NT2/D1 (cell line): Measurements from ENCODE around the gene SLMAP.

Experiments used
- DNase-seq: peaks from one replicate; pipeline ENCODE4 v3.0.0-alpha.2; 2011; ENCODE audit warnings: low read depth, low spot score
- H3K27me3 ChIP-seq: 2 replicates; pipeline ENCODE4 v1.6.0; 2011; ENCODE audit warnings: mild to moderate bottlenecking; ENCODE audit not compliant: insufficient read length, insufficient read depth
- H3K36me3 ChIP-seq: 2 replicates; pipeline ENCODE4 v1.6.1; 2011; ENCODE audit warnings: mild to moderate bottlenecking, low read length, mixed read lengths; ENCODE audit not compliant: insufficient read depth, insufficient read length
- H3K4me1 ChIP-seq: 2 replicates; pipeline ENCODE4 v1.5.1; 2011; ENCODE audit not compliant: insufficient read depth, insufficient read length
- H3K4me3 ChIP-seq: 2 replicates; pipeline ENCODE4 v1.5.1; 2011; ENCODE audit warnings: low read depth; ENCODE audit not compliant: insufficient read length
- H3K9ac ChIP-seq: 2 replicates; pipeline ENCODE4 v1.6.0; 2011; ENCODE audit warnings: low read depth; ENCODE audit not compliant: insufficient read length
- H3K9me3 ChIP-seq: 2 replicates; pipeline ENCODE4 v1.5.1; 2011; ENCODE audit warnings: mild to moderate bottlenecking, low read length; ENCODE audit not compliant: insufficient read depth
- SUZ12 ChIP-seq: IDR thresholded peaks from 2 replicates; pipeline ENCODE4 v1.6.1; 2011; ENCODE audit not compliant: insufficient read length, insufficient read depth; ENCODE audit errors: extremely low read depth
- YY1 ChIP-seq: IDR thresholded peaks from 2 replicates; pipeline ENCODE4 v1.6.1; 2011; ENCODE audit not compliant: insufficient read length, insufficient read depth
- ZNF274 ChIP-seq: IDR thresholded peaks from 2 replicates; pipeline ENCODE4 v1.6.1; 2011; ENCODE audit warnings: mild to moderate bottlenecking, low read depth, low read length

The SLMAP gene

GRCh38 chr3:57917601-57918000 lies 161.5 kb downstream of the SLMAP start:
- Histone ChIP-seq H3K9me3 (no peaks in the 10 kb centered on the region), H3K4me1 (no peaks in the 10 kb centered on the region), H3K9ac (no peak overlapping the region), H3K36me3 (peaks cover 45% of the 10 kb centered on the region), H3K27me3 (no peaks in the 10 kb centered on the region), H3K4me3 (no peak overlapping the region)
- no peak for TF ChIP-seq SUZ12
- DNase-seq: no peak

- Histone ChIP-seq H3K36me3 (peaks cover 49% of the 10 kb centered on the region), H3K4me1 (no peaks in the 10 kb centered on the region), H3K27me3 (no peaks in the 10 kb centered on the region), H3K9me3 (no peaks in the 10 kb centered on the region), H3K4me3 (no peak overlapping the region), H3K9ac (no peak overlapping the region)
- no peak for DNase-seq
- TF ChIP-seq SUZ12 (no peak), ZNF274 (no peak), YY1 (no peak)
Measured at GRCh38 chr3:57918123-57918837, 162.2 kb downstream of the SLMAP start.

GRCh38 chr3:57919987-57920386 lies 163.9 kb downstream of the SLMAP start:
- peaks cover 47% of the 10 kb centered on the region for H3K36me3 ChIP-seq
- DNase-seq: no peak
- H3K9ac ChIP-seq: no peak overlapping the region
- no peaks in the 10 kb centered on the region for H3K4me1 ChIP-seq
- H3K4me3 ChIP-seq: no peak overlapping the region
- no peaks in the 10 kb centered on the region for H3K27me3 ChIP-seq
- TF ChIP-seq YY1 (no peak), SUZ12 (no peak), ZNF274 (no peak)
- H3K9me3 ChIP-seq: no peaks in the 10 kb centered on the region

- DNase-seq: no peak
- no peaks in the 10 kb centered on the region for H3K4me1 ChIP-seq
- peaks cover 43% of the 10 kb centered on the region for H3K36me3 ChIP-seq
Measured at GRCh38 chr3:57923101-57923500, 167.0 kb downstream of the SLMAP start.

GRCh38 chr3:57923752-57924151 lies 167.6 kb downstream of the SLMAP start:
- Histone ChIP-seq H3K9ac (no peak overlapping the region), H3K4me3 (no peak overlapping the region), H3K27me3 (no peaks in the 10 kb centered on the region), H3K4me1 (no peaks in the 10 kb centered on the region), H3K36me3 (peaks cover 40% of the 10 kb centered on the region), H3K9me3 (no peaks in the 10 kb centered on the region)
- no peak for DNase-seq
- TF ChIP-seq SUZ12 (no peak), YY1 (no peak), ZNF274 (no peak)

More at GRCh38 chr3:57923101-57923500, 167.0 kb downstream of the SLMAP start:
- Histone ChIP-seq H3K9me3 (no peaks in the 10 kb centered on the region), H3K4me3 (no peak overlapping the region), H3K9ac (no peak overlapping the region), H3K27me3 (no peaks in the 10 kb centered on the region)
- TF ChIP-seq ZNF274: no peak
- TF ChIP-seq SUZ12: no peak
- no peak for TF ChIP-seq YY1

- DNase-seq: no peak
- Histone ChIP-seq H3K4me1 (no peaks in the 10 kb centered on the region), H3K9ac (no peak overlapping the region), H3K27me3 (no peaks in the 10 kb centered on the region), H3K36me3 (peaks cover 36% of the 10 kb centered on the region), H3K9me3 (no peaks in the 10 kb centered on the region), H3K4me3 (no peak overlapping the region)
- TF ChIP-seq ZNF274: no peak
- TF ChIP-seq YY1: no peak
- no peak for TF ChIP-seq SUZ12
Measured at GRCh38 chr3:57927166-57927565, 171.1 kb downstream of the SLMAP start.

GRCh38 chr3:57927916-57928315 lies 171.8 kb downstream of the SLMAP start:
- no peaks in the 10 kb centered on the region for H3K9me3 ChIP-seq
- no peak overlapping the region for H3K4me3 ChIP-seq
- DNase-seq: no peak
- no peaks in the 10 kb centered on the region for H3K27me3 ChIP-seq
- H3K36me3 ChIP-seq: peaks cover 32% of the 10 kb centered on the region
- H3K9ac ChIP-seq: no peak overlapping the region
- no peaks in the 10 kb centered on the region for H3K4me1 ChIP-seq
- TF ChIP-seq YY1 (no peak), SUZ12 (no peak), ZNF274 (no peak)
